22Rv1 (cell line): ENCODE results near the gene ORAI3.

ENCODE experiments used
- ZFX ChIP-seq: fragments of 450-650 bp; IDR thresholded peaks from 2 replicates; pipeline ENCODE4 v1.6.1; 2017; ENCODE audit warnings: antibody characterized with exemption, borderline replicate concordance
- TF ChIP-seq, protein P1 (sequence below): fragments of 450-650 bp; IDR thresholded peaks from 2 replicates; pipeline ENCODE4 v1.5.1; 2017; ENCODE audit warnings: mild to moderate bottlenecking

DNA sequence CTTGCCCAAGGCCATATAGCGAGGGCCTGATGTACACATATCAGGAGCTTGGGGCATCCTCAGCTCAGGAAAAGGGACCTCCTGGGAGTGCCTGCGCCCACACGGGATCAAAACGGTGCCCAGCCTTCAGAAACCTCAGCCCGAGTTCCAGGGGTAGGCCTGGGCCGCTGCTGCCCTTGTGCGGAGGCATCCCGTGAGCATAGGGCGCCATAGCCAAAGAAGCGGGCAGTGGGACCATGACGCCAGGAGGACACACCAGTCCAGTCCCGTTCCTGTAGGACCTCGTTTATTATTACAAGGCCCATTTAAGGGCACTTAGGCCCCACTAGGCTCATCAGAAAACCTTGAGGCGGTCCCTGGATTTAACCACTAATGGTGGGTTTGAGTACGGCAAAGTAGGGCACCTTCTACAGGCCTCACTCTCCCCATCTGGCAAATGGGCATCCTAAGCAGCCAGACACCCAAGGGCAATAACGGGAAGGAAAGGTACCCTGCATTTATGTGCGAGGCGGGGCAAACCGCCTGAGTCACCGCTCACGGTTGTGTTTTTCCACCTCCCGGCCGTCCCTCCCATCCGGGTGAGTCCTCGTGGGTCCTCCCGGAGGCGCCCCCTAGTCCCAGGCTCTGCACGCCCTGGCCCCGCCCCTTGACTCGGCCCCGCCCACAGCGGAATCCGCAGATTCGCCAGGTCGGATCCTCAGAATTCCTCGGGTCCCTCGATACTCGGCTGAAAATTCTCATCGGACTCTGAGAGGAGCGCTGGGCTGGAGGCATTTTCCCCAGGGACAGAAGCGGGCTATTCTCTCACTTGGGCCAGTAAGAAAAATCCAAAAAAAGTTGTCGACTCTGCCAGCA is 8.0 kb downstream of the ORAI3 start:
- TF ChIP-seq, protein P1, sequence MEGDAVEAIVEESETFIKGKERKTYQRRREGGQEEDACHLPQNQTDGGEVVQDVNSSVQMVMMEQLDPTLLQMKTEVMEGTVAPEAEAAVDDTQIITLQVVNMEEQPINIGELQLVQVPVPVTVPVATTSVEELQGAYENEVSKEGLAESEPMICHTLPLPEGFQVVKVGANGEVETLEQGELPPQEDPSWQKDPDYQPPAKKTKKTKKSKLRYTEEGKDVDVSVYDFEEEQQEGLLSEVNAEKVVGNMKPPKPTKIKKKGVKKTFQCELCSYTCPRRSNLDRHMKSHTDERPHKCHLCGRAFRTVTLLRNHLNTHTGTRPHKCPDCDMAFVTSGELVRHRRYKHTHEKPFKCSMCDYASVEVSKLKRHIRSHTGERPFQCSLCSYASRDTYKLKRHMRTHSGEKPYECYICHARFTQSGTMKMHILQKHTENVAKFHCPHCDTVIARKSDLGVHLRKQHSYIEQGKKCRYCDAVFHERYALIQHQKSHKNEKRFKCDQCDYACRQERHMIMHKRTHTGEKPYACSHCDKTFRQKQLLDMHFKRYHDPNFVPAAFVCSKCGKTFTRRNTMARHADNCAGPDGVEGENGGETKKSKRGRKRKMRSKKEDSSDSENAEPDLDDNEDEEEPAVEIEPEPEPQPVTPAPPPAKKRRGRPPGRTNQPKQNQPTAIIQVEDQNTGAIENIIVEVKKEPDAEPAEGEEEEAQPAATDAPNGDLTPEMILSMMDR: peak; percentile 58
- no peak for TF ChIP-seq ZFX
